Subcutaneous adipose tissue (tissue), 4 donors: ENCODE measurements around the gene PBLD. TPM values are rescaled to one million over a fixed set of nuclear protein-coding genes. Genes with fewer than 3 reads are reported as not detected.

ENCODE experiments used
- total RNA-seq, 4 donors: library from RNA; depleted of rRNA; stranded (reverse); fragments of >200 nt; gene quantifications; one replicate each; pipeline ENCODE4 v1.1.0, GENCODE V29; 2016
- TF ChIP-seq, protein P1 (sequence below): fragments of 450-650 bp; IDR thresholded peaks from one replicate; pipeline ENCODE4 v1.5.1; 2016; ENCODE audit warnings: low read depth, mild to moderate bottlenecking, control low read depth, antibody characterized with exemption, moderate library complexity

PBLD gene
- total RNA-seq: 10 to 100 TPM in 3 of 4 donors, 1 to 10 TPM in 1; 7.7 to 15.4 (median 12.7) TPM

DNA sequence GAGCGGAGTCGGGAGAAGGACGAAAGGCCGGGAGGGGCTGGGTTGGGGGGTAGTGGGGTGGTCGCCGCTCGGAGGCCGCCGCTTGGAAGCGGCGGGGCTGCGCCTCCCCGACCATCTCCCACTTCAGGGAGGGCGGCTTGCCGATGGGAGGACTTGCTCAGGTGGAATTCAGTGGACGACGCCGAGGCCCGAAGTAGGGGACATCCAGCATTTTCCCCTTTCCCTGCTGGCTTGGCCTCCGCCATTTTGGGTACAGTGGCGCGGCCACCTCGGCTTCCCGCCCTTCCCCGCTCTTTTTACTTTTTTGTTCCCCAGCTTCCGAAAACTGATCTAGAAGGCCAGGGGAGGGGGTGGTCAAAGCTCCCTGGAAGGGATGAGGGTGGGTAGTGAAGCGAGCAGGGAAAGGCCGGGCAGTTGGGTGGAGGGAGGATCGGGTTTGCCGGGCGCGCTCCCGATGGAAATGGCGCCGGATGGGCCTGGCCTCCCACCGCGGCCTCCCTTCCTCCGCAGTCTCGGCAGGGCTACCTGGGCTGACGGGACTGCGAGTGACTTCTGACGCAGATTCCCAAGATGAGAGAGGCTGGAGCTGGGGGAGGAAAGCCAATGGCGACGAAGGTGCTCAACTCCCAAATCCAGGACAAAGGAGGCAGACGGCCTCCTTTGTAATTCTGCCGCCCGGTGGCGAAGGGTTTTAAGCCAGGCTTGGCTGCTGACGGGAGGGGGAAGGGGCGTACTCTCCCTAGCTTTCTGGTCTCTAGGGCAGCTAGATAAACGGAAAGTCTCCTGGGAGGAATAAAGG is at the start of gene PBLD:
PBLD (minus strand) TSS at position 670 of the 799 bp plus-strand sequence. CDS start 26,084 bp downstream, outside the sequence.
- TF ChIP-seq, protein P1, sequence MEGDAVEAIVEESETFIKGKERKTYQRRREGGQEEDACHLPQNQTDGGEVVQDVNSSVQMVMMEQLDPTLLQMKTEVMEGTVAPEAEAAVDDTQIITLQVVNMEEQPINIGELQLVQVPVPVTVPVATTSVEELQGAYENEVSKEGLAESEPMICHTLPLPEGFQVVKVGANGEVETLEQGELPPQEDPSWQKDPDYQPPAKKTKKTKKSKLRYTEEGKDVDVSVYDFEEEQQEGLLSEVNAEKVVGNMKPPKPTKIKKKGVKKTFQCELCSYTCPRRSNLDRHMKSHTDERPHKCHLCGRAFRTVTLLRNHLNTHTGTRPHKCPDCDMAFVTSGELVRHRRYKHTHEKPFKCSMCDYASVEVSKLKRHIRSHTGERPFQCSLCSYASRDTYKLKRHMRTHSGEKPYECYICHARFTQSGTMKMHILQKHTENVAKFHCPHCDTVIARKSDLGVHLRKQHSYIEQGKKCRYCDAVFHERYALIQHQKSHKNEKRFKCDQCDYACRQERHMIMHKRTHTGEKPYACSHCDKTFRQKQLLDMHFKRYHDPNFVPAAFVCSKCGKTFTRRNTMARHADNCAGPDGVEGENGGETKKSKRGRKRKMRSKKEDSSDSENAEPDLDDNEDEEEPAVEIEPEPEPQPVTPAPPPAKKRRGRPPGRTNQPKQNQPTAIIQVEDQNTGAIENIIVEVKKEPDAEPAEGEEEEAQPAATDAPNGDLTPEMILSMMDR: no peak

DNA sequence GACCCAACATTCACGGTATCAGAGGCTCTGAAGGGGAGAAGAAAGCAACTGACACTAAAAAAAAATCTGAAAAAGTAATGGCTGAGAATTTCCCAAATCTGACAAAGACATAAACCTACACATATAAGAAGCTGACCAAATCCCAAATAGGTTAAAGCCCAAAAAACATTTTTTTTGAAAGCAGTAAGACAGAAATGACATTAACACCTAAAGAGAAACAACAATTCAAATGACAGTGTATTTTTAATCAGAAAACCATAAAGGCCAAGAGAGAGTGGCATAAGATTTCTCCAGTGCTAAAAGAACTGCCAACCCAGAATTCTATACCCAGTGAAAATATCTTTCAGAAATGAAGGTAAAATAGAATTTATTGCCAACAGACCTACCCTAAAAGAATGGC is 38.9 kb upstream of the PBLD start:
- TF ChIP-seq, protein P1: no peak

DNA sequence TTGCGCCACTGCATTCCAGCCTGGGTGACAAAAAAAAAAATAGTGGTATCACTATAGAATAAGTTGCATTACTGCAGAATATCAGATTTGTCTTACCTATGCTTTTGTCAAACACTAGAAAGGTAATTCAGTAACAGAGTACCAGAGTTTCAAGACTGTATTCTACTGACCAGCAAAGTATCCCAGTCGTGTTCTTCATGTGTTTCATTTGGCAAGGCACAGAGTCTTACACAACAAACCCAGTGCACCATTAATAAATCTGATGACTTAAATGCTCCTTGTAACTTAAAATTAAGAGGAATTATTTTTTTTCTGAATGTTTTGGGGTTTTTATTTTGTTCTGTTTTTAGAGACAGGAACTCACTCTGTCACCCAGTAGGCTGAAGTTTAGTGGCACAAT is 34.4 kb upstream of the PBLD start:
- TF ChIP-seq, protein P1: no peak

DNA sequence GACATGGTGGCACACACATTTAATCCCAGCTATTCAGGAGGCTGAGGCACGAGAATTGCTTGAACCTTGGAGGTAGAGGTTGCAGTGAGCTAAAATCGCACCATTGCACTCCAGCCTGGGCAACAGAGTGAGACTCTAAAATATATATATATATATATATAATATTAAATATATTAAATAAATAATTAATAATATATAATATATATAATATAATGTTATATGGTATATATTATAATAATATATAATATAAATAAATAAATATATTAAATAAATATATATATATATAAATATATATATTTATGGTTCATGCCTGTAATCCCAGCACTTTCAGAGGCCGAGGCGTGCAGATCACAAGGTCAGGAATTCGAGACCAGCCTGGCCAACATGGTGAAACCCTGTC is 33.9 kb upstream of the PBLD start:
- TF ChIP-seq, protein P1: no peak

DNA sequence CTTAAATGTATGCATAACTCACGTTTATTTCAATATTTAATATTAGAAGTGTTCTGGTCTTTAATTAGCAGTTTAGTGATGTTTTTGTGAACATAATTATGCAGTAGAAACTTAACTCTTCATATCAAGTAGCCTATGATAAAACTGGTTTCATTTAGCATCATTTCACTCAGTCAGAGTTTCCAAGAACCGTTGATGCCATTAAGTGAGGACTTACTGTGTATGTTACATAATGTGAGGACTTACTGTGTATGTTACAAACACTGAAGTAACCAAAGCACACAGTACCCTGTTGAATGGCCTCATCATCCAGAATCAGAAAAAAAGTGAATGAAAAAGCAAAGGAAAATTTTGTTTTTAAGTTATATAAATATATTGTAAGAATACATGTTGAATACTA is 32.9 kb upstream of the PBLD start:
- TF ChIP-seq, protein P1: no peak

DNA sequence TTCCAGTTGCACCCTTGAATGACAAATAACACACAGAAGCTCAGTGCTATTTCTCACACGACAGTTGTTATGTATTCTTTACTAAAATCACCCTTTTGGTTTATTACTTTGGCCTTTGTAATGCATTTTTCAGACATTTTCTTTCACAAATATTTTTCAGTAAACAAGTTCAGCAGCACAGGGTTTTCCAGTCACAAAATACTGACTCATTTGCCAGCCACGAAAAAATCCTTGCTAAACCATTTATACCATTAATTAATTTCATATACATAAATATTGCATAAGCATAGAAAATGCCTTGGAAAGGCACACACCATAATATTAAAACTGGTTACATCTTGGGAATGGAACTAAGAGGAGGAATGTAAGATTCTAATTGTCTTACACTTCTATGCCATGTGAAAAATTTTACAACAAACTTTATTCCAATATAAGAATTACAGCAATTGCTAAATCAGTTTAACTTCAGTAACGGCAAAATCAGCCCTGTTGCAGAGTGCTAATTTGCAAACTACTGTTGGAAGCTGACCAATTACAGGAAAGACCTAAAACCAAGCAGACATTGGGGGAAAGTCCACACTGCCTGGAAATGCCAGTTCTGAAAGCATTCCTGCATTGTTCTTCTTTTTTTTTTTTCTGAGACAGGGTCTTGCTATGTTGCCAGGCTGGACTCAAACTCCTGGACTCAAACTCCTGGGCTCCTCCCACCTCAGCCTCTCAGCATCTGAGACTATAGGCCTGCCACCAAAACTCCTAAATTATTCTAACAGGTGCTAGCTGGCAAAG is 31.6 kb upstream of the PBLD start:
- TF ChIP-seq, protein P1: no peak

DNA sequence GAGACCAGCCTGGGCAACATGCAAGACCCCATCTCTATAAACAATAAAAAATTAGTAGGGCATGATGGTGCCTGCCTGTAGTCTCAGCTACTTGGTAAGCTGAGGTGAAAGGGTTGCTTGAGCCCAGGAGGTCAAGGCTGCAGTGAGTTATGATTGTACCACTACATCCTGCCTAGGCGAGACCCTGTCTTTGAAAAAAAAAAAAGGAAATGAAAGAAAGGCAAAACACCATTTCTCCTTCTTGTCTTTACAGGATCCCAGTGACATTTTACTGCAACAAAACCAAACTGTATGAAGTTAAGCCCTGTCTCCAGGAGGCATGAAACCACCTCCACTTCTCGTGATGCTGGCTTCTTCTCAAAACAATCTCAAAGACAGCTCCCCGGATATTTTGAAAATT is 29.9 kb upstream of the PBLD start:
- TF ChIP-seq, protein P1: no peak
